AG04450 (cell line): ENCODE data around the gene SPAG16. TPM values are rescaled to one million over a fixed set of nuclear protein-coding genes. Genes with fewer than 3 reads are reported as not detected.
"Not testable (repeated sequence)": the region's sequence is repeated elsewhere in the genome, so short reads cannot be mapped to it uniquely, and the experiment has no call there.

Experiments
- CTCF ChIA-PET: fragments of 300-600, 350-600 bp; formaldehyde crosslinking; extraction: SDS; loops from one replicate; lab custom pipeline; 2022; ENCODE audit warnings: antibody characterized with exemption, inconsistent platforms; lab: Charles Lee
- POLR2A ChIA-PET: fragments of 350-600 bp; formaldehyde crosslinking; extraction: SDS; loops from one replicate; lab custom pipeline; 2021; ENCODE audit warnings: antibody characterized with exemption, inconsistent platforms; lab: Yijun Ruan, JAX
- DNase-seq: peaks from one replicate; pipeline ENCODE4 v3.0.0-alpha.2; 2011; ENCODE audit warnings: low read depth, low spot score
- H3K27ac ChIP-seq: one replicate; pipeline ENCODE4 v1.5.1; 2012; ENCODE audit warnings: low read depth, low read length, control low read depth
- H3K27me3 ChIP-seq: one replicate; pipeline ENCODE4 v1.6.0; 2012; ENCODE audit warnings: low read length; ENCODE audit not compliant: control insufficient read depth, insufficient read depth
- H3K4me3 ChIP-seq: 2 replicates; pipeline ENCODE4 v1.5.1; 2011; ENCODE audit warnings: mild to moderate bottlenecking, low read depth, low read length, control low read depth
- H3K9me3 ChIP-seq: 2 replicates; pipeline ENCODE4 v1.5.1; 2012; ENCODE audit warnings: low read length; ENCODE audit not compliant: control insufficient read depth, insufficient read depth
- polyA plus RNA-seq: library from polyadenylated mRNA; depleted of rRNA; stranded (reverse); fragments of >200 nt; gene quantifications from 2 replicates; pipeline ENCODE4 v1.2.3, GENCODE V29; 2011
- TF ChIP-seq, protein P1 (sequence below): IDR thresholded peaks from 2 replicates; pipeline ENCODE4 v1.5.1; 2011; ENCODE audit warnings: low read depth, low read length, control low read depth, inconsistent platforms

Gene SPAG16
- polyA plus RNA-seq, 1 experiment = 28.1 TPM

DNA sequence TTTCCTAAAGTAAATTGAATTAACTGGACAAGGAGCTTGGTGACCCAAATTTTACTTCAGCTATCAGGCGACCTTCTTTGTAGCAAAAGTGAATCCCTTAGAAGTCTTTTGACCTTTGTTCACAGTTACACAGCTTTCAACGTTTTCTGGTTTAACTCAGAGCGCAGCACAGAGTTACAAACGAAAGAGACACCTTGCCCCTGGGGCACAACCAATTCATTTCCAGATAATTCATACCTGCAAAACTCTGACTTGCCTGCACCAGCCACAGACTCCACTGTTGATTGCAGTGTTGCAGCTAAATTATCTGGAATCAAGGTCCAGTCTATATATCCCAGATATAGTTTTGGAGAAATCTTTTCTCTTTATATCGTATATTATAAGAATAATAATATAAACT, 768.0 kb downstream of the SPAG16 start:
- ChIA-PET CTCF (no interaction called here), POLR2A (no interaction called here)
- TF ChIP-seq, protein P1, sequence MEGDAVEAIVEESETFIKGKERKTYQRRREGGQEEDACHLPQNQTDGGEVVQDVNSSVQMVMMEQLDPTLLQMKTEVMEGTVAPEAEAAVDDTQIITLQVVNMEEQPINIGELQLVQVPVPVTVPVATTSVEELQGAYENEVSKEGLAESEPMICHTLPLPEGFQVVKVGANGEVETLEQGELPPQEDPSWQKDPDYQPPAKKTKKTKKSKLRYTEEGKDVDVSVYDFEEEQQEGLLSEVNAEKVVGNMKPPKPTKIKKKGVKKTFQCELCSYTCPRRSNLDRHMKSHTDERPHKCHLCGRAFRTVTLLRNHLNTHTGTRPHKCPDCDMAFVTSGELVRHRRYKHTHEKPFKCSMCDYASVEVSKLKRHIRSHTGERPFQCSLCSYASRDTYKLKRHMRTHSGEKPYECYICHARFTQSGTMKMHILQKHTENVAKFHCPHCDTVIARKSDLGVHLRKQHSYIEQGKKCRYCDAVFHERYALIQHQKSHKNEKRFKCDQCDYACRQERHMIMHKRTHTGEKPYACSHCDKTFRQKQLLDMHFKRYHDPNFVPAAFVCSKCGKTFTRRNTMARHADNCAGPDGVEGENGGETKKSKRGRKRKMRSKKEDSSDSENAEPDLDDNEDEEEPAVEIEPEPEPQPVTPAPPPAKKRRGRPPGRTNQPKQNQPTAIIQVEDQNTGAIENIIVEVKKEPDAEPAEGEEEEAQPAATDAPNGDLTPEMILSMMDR = no peak
- Histone ChIP-seq H3K9me3 (no peaks in the 10 kb centered on the region), H3K27me3 (no peaks in the 10 kb centered on the region), H3K4me3 (no peak overlapping the region), H3K27ac (no peak overlapping the region)
- no peak for DNase-seq

- CTCF ChIA-PET = no interaction called here
- no peak for DNase-seq
These were observed 773.7 kb downstream of the SPAG16 start for GRCh38 chr2:214057986-214058385.

DNA sequence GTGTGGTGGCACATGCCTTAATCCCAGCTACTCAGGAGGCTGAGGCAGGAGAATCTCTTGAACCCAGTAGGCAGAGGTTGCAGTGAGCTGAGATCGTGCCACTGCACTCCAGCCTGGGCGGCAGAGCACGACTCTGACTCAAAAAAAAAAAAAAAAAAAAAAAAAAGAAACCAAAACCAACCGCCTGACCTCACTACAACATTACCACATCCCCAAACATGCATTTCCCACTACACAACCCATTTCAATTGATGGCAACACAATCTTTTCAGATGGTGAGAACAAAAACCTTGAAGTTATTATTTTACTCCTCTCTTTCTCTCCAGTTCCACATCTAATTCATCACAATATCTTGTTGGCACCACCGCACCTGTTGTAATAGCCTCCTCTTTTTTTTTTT, 778.0 kb downstream of the SPAG16 start:
- DNase-seq, H3K27ac ChIP-seq, CTCF ChIA-PET, H3K9me3 ChIP-seq, H3K4me3 ChIP-seq, POLR2A ChIA-PET, H3K27me3 ChIP-seq: not testable (repeated sequence)

More at GRCh38 chr2:214057986-214058385, 773.7 kb downstream of the SPAG16 start:
- H3K4me3 ChIP-seq = no peak overlapping the region
- H3K9me3 ChIP-seq = no peaks in the 10 kb centered on the region
- H3K27me3 ChIP-seq = no peaks in the 10 kb centered on the region
- POLR2A ChIA-PET = no interaction called here
- H3K27ac ChIP-seq = no peak overlapping the region
- TF ChIP-seq, protein P1 = no peak

DNA sequence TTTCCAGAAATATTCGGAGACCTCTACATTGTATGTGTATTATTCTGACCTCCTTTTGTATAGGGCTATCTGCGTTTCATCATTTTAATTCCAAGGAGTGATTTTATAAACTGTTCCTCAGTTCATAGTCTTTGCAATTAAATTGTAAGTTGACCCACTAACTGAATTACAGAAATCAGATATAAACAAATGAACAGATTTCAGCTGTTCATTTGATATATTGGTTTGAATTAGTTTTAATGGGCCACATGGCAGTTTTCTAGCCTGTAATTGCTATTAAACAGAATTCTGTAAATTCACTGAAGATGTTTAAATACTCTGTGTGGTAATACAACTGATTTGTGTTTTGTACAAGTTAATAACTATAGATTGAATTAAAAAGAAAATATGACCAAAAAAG, 780.2 kb downstream of the SPAG16 start:
- ChIA-PET CTCF (no interaction called here), POLR2A (no interaction called here)
- DNase-seq = no peak
- H3K27me3 ChIP-seq = no peaks in the 10 kb centered on the region
- no peak overlapping the region for H3K4me3 ChIP-seq
- no peaks in the 10 kb centered on the region for H3K9me3 ChIP-seq
- TF ChIP-seq, protein P1 = no peak
- H3K27ac ChIP-seq = no peak overlapping the region

DNA sequence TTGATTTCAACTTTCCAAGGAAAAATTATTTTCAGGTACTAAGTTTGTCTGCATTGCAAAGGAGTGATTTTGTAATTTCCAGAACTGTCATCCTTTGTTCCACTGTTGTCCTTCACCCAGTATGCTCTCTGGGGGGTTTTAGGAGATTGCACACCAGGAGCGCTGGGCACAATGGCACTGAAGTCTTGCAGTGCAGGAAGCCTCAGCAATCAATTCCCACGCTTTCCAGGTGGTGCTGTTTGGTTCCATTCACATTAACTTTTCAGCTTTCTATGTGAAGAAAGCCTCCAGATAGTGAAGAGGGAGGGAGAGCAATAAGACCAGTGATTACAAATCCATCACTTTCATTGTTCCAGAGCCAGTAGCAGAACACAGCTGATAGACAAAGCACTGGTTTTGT, 782.6 kb downstream of the SPAG16 start:
- CTCF ChIA-PET = no interaction called here

More for the DNA sequence above, 782.6 kb downstream of the SPAG16 start:
- H3K27me3 ChIP-seq = no peaks in the 10 kb centered on the region
- DNase-seq = no peak
- H3K4me3 ChIP-seq = no peak overlapping the region
- POLR2A ChIA-PET = no interaction called here
- no peak overlapping the region for H3K27ac ChIP-seq
- no peaks in the 10 kb centered on the region for H3K9me3 ChIP-seq
- TF ChIP-seq, protein P1 = no peak
